ENCODE results near the gene NFKB1.

Gene NFKB1

GRCh38 chr4:102574317-102574716 is 73.2 kb downstream of the NFKB1 start:
- Mint-ChIP-seq H3K4me1 (peaks cover 72% of the 10 kb centered on the region), H3K4me3 (no peak overlapping the region), H3K27ac (peak overlapping the region; percentile 73), H3K27me3 (no peaks in the 10 kb centered on the region), H3K36me3 (peaks cover 65% of the 10 kb centered on the region), H3K9me3 (peaks cover 2% of the 10 kb centered on the region)
- no peak for DNase-seq
- CTCF ChIA-PET = interaction anchor here (0.6 to 0.8 kb wide), 2 partner anchors 9 to 10 kb away, joined by 3 to 5 read pairs; no protein-coding TSS in a partner anchor

- Mint-ChIP-seq H3K27ac (peak overlapping the region; percentile 42), H3K9me3 (no peaks in the 10 kb centered on the region), H3K36me3 (peaks cover 68% of the 10 kb centered on the region), H3K4me3 (no peak overlapping the region), H3K27me3 (no peaks in the 10 kb centered on the region), H3K4me1 (peaks cover 84% of the 10 kb centered on the region)
- CTCF ChIA-PET = interaction anchor here (1.1 kb wide), 1 partner anchor 36 kb away, joined by 3 read pairs; no protein-coding TSS in a partner anchor
- DNase-seq = no peak
Observed at GRCh38 chr4:102575369-102576129, 74.4 kb downstream of the NFKB1 start.

DNA sequence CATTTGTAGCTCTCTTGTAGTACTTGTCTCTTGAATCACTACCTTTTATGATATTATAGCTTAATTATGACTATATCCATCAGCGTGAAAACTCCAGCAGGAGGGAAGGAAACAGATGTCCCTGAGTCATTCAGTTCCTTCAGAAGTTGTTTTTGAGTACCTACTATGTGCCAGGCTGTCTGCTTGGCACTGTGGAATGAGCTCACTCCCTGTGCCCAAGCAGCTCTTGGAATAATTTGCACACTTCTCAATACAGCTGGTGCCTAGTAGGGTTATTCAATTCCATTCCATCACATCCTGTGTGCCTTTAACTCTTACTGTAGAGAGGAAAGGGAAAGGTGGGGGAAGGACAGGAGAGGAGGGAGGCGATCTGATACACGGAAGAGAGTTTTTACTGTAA is 77.1 kb downstream of the NFKB1 start:
- peaks cover 80% of the 10 kb centered on the region for H3K4me1 Mint-ChIP-seq

GRCh38 chr4:102578819-102579218 is 77.7 kb downstream of the NFKB1 start:
- H3K4me1 Mint-ChIP-seq = peaks cover 77% of the 10 kb centered on the region
- H3K27me3 Mint-ChIP-seq = no peaks in the 10 kb centered on the region
- H3K9me3 Mint-ChIP-seq = no peaks in the 10 kb centered on the region
- CTCF ChIA-PET = interaction anchor here (0.7 to 3.1 kb wide), 17 partner anchors 10 to 151 kb away, joined by 3 to 20 read pairs (median 6); partner anchors contain the start of gene NFKB1
- peaks cover 68% of the 10 kb centered on the region for H3K36me3 Mint-ChIP-seq
- peak; percentile 39 for DNase-seq
- peak overlapping the region; percentile 39 for H3K27ac Mint-ChIP-seq
- H3K4me3 Mint-ChIP-seq = no peak overlapping the region

More for the DNA sequence above, 77.1 kb downstream of the NFKB1 start:
- H3K27ac Mint-ChIP-seq = no peak overlapping the region
- DNase-seq = no peak
- CTCF ChIA-PET = interaction anchor here (1.2 to 3.1 kb wide), 12 partner anchors 9 to 148 kb away, joined by 4 to 20 read pairs (median 6); partner anchors contain the start of gene NFKB1
- peaks cover 66% of the 10 kb centered on the region for H3K36me3 Mint-ChIP-seq
- no peak overlapping the region for H3K4me3 Mint-ChIP-seq
- no peaks in the 10 kb centered on the region for H3K27me3 Mint-ChIP-seq
- H3K9me3 Mint-ChIP-seq = no peaks in the 10 kb centered on the region

DNA sequence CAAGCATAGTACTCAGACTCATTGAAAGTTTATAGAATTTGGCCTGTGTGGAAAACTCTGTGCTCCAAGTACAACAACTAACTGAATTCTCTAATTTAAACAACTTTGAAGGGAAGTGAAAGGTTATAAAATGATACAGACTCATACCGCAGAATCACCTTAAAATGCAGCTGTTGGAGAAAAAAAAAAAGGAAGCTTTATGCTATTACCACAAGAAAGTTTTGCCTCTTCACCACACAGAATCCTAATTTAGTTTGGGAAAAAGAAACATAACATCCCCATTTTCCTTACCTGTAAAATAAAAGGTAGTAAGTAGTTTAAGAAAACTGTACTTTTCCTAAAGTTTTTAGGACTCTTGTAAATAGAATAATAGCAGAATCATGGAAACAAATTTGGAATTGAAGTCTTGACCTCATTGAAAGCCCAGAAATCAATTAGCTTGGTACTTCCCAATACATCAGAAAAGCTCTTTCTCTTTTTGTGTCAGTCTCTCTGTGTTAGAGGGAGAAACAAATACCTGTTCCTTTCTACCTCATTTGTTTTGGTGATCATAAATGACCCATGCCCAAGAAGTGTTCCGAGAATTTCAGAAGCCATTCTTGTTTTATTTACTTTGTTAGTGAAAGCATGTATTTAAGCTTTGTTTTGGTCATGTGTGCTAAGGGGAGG is 78.8 kb downstream of the NFKB1 start:
- no peak for DNase-seq
- Mint-ChIP-seq H3K4me3 (no peak overlapping the region), H3K4me1 (peaks cover 74% of the 10 kb centered on the region), H3K9me3 (no peaks in the 10 kb centered on the region), H3K27me3 (no peaks in the 10 kb centered on the region), H3K36me3 (peaks cover 72% of the 10 kb centered on the region), H3K27ac (peak overlapping the region; percentile 71)
- CTCF ChIA-PET = interaction anchor here (0.6 to 3.1 kb wide), 12 partner anchors 9 to 149 kb away, joined by 3 to 20 read pairs (median 5); partner anchors contain the start of gene NFKB1

- CTCF ChIA-PET = interaction anchor here (0.6 to 3.1 kb wide), 8 partner anchors 8 to 79 kb away, joined by 3 to 20 read pairs (median 4); partner anchors contain the start of gene NFKB1
- Mint-ChIP-seq H3K9me3 (no peaks in the 10 kb centered on the region), H3K36me3 (peaks cover 77% of the 10 kb centered on the region), H3K27me3 (no peaks in the 10 kb centered on the region), H3K27ac (peak overlapping the region; percentile 71), H3K4me1 (peaks cover 74% of the 10 kb centered on the region), H3K4me3 (no peak overlapping the region)
- DNase-seq = no peak
Observed at GRCh38 chr4:102580463-102580842, 79.3 kb downstream of the NFKB1 start.

DNA sequence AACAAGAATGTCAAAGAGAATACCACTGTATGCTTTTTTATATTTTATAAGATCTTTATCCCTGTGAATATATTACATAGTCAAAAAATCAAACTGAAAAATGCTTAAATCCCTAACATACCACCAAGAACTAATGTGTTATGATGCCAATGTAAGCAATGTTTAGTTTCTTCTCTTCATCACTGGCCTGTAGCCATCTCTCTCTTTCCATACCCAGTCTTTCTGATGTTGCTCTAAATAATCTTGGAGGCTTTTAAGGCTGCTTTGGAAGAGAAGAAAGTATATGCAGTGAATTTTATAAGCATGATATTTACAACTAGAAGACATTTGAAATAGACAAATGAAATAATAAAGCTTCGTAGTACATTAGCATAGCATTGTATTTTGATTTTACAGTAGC is 82.9 kb downstream of the NFKB1 start:
- Mint-ChIP-seq H3K36me3 (peaks cover 74% of the 10 kb centered on the region), H3K27me3 (no peaks in the 10 kb centered on the region), H3K27ac (peak overlapping the region; percentile 16), H3K4me3 (no peak overlapping the region), H3K4me1 (peaks cover 82% of the 10 kb centered on the region), H3K9me3 (no peaks in the 10 kb centered on the region)
- DNase-seq = no peak
- CTCF ChIA-PET = interaction anchor here (0.9 to 2.2 kb wide), 2 partner anchors 10 to 14 kb away, joined by 5 to 9 read pairs; no protein-coding TSS in a partner anchor

DNA sequence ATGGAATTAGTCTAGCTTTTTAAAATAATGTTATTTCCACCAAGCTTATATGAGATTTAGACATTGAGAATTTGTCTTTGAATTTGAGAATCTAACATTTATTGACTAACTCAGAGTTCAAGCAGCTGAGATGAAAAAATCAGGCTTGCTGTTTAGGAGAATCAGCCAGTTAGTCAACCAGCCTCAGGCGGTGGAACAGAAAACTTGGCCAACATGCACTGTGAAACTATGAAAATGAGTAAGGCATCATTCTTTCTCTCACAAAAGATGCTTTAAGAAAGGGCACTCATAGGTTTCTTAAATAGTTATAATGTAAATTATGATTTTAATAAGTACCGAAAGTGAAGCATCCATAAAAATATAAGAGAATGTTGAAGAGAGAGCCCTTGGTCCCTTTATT is 84.2 kb downstream of the NFKB1 start:
- DNase-seq = no peak
- H3K4me3 Mint-ChIP-seq = no peak overlapping the region
- CTCF ChIA-PET = interaction anchor here (2.2 kb wide), 1 partner anchor 13 kb away, joined by 9 read pairs; no protein-coding TSS in a partner anchor
- peak overlapping the region; percentile 88 for H3K27ac Mint-ChIP-seq
- peaks cover 76% of the 10 kb centered on the region for H3K36me3 Mint-ChIP-seq
- H3K9me3 Mint-ChIP-seq = no peaks in the 10 kb centered on the region
- H3K27me3 Mint-ChIP-seq = no peaks in the 10 kb centered on the region
- peaks cover 83% of the 10 kb centered on the region for H3K4me1 Mint-ChIP-seq

GRCh38 chr4:102586002-102586643 is 85.0 kb downstream of the NFKB1 start:
- H3K9me3 Mint-ChIP-seq = peaks cover 5% of the 10 kb centered on the region
- H3K4me1 Mint-ChIP-seq = peaks cover 85% of the 10 kb centered on the region
- H3K27ac Mint-ChIP-seq = peak overlapping the region; percentile 88
- peak overlapping the region; percentile 3 for H3K4me3 Mint-ChIP-seq
- DNase-seq = no peak
- peaks cover 80% of the 10 kb centered on the region for H3K36me3 Mint-ChIP-seq
- CTCF ChIA-PET = interaction anchor here (2.2 kb wide), 1 partner anchor 12 kb away, joined by 9 read pairs; no protein-coding TSS in a partner anchor
- H3K27me3 Mint-ChIP-seq = no peaks in the 10 kb centered on the region

- peak overlapping the region; percentile 56 for H3K4me3 Mint-ChIP-seq
- H3K27ac Mint-ChIP-seq = peak overlapping the region; percentile 88
- no peaks in the 10 kb centered on the region for H3K27me3 Mint-ChIP-seq
- peaks cover 88% of the 10 kb centered on the region for H3K4me1 Mint-ChIP-seq
- CTCF ChIA-PET = no interaction called here
- H3K36me3 Mint-ChIP-seq = peaks cover 83% of the 10 kb centered on the region
- peaks cover 8% of the 10 kb centered on the region for H3K9me3 Mint-ChIP-seq
- peak; percentile 78 for DNase-seq
Observed at GRCh38 chr4:102586644-102587021, 85.5 kb downstream of the NFKB1 start.

- peaks cover 98% of the 10 kb centered on the region for H3K4me1 Mint-ChIP-seq
- CTCF ChIA-PET = interaction anchor here (0.9 kb wide), 1 partner anchor 13 kb away, joined by 3 read pairs; no protein-coding TSS in a partner anchor
- peak overlapping the region; percentile 81 for H3K27ac Mint-ChIP-seq
- H3K36me3 Mint-ChIP-seq = peaks cover 85% of the 10 kb centered on the region
- peaks cover 13% of the 10 kb centered on the region for H3K9me3 Mint-ChIP-seq
- no peak for DNase-seq
- peak overlapping the region; percentile 14 for H3K4me3 Mint-ChIP-seq
- no peaks in the 10 kb centered on the region for H3K27me3 Mint-ChIP-seq
Observed at GRCh38 chr4:102589743-102590142, 88.6 kb downstream of the NFKB1 start.

DNA sequence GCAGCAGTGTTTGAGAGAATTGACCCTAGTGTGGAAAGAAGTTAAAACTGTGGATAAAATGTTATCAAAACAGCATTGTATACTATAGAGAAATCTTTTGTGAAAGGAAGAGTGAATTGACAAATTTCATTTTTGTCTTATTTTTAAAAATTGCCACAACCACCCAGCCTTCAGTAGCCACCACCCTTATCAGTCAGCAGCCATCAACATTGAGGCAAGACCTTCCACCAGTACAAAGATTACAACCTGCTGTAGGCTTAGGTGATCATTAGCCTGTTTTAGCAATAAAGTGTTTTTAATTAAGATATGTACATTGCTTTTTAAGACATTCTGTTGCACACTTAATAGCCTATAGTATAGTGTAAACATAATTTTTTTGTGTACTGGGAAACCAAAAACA is 91.1 kb downstream of the NFKB1 start:
- H3K9me3 Mint-ChIP-seq = peaks cover 13% of the 10 kb centered on the region
- peak overlapping the region; percentile 85 for H3K27ac Mint-ChIP-seq
- CTCF ChIA-PET = no interaction called here
- H3K27me3 Mint-ChIP-seq = no peaks in the 10 kb centered on the region
- peaks cover 87% of the 10 kb centered on the region for H3K36me3 Mint-ChIP-seq
- H3K4me1 Mint-ChIP-seq = peaks cover 96% of the 10 kb centered on the region
- no peak overlapping the region for H3K4me3 Mint-ChIP-seq
- no peak for DNase-seq

GRCh38 chr4:102593147-102593546 is 92.0 kb downstream of the NFKB1 start:
- no peaks in the 10 kb centered on the region for H3K27me3 Mint-ChIP-seq
- DNase-seq = no peak
- peaks cover 88% of the 10 kb centered on the region for H3K36me3 Mint-ChIP-seq
- peaks cover 96% of the 10 kb centered on the region for H3K4me1 Mint-ChIP-seq
- H3K4me3 Mint-ChIP-seq = peak overlapping the region; percentile 8
- CTCF ChIA-PET = no interaction called here
- H3K9me3 Mint-ChIP-seq = peaks cover 13% of the 10 kb centered on the region
- peak overlapping the region; percentile 85 for H3K27ac Mint-ChIP-seq

- Mint-ChIP-seq H3K27ac (peak overlapping the region; percentile 81), H3K9me3 (peaks cover 13% of the 10 kb centered on the region), H3K27me3 (no peaks in the 10 kb centered on the region), H3K4me1 (peaks cover 96% of the 10 kb centered on the region), H3K4me3 (no peak overlapping the region), H3K36me3 (peaks cover 89% of the 10 kb centered on the region)
- no peak for DNase-seq
- CTCF ChIA-PET = interaction anchor here (0.8 kb wide), 1 partner anchor 14 kb away, joined by 3 read pairs; no protein-coding TSS in a partner anchor
Observed at GRCh38 chr4:102594000-102594399, 92.8 kb downstream of the NFKB1 start.

Measured in activated naive CD4-positive, alpha-beta T cell treated with anti-CD3 and anti-CD28 coated beads, Interleukin-2, amount 10 ng/mL, durations not matched to agents 7 days and 5 days (primary cell).